Measurements from ENCODE around the gene POLN. TPM values are rescaled to one million over a fixed set of nuclear protein-coding genes. Genes with fewer than 3 reads are reported as not detected.
A peak's percentile ranks its signal among the peaks of the same experiment; 100 is the strongest.
"Not testable (repeated sequence)": the region's sequence is repeated elsewhere in the genome, so short reads cannot be mapped to it uniquely, and the experiment has no call there.

POLN gene
- total and polyA plus RNA-seq, 8 donors = 2.7 to 5.7 (median 3.9) TPM

DNA sequence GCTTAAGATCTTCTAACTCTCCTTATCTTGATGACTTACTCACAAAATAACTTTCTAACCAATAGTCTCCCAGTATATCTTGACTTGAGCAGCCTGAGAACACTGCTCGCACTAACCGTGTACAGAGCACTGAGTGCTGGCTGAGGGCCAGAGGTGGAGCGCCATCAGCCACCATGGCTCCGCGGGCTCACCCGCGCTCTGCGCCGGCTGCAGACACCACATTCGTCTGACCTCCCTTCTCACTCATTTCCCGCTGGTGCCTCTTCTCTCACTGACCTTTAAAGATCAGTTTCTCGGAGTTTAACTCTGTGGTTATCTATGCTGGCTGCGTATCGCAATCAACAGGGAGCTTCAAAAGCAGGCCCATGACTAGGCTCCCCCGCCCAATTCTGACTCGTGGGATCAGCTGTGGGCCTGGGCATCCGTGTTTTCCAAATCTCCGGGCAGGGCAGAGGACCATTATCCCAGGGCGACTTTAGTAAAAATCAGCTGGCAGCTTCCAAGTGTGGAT, 78.6 kb downstream of the POLN start:
- peak; percentile 31 for ATAC-seq
- intact Hi-C loops (cut with DNase I) = no loop called here
- no peaks in the 10 kb centered on the region for H3K36me3 ChIP-seq
- H3K9me3 ChIP-seq = no peaks in the 10 kb centered on the region
- H3K27ac ChIP-seq = no peak overlapping the region
- no peaks in the 10 kb centered on the region for H3K27me3 ChIP-seq
- TF ChIP-seq, protein P1, sequence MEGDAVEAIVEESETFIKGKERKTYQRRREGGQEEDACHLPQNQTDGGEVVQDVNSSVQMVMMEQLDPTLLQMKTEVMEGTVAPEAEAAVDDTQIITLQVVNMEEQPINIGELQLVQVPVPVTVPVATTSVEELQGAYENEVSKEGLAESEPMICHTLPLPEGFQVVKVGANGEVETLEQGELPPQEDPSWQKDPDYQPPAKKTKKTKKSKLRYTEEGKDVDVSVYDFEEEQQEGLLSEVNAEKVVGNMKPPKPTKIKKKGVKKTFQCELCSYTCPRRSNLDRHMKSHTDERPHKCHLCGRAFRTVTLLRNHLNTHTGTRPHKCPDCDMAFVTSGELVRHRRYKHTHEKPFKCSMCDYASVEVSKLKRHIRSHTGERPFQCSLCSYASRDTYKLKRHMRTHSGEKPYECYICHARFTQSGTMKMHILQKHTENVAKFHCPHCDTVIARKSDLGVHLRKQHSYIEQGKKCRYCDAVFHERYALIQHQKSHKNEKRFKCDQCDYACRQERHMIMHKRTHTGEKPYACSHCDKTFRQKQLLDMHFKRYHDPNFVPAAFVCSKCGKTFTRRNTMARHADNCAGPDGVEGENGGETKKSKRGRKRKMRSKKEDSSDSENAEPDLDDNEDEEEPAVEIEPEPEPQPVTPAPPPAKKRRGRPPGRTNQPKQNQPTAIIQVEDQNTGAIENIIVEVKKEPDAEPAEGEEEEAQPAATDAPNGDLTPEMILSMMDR (IDR thresholded peaks at IDR 0.05) = no peak
- no peak overlapping the region for H3K4me3 ChIP-seq
- H3K4me1 ChIP-seq = no peaks in the 10 kb centered on the region
- DNase-seq = peak in 1 of 4 donors; percentile 44

DNA sequence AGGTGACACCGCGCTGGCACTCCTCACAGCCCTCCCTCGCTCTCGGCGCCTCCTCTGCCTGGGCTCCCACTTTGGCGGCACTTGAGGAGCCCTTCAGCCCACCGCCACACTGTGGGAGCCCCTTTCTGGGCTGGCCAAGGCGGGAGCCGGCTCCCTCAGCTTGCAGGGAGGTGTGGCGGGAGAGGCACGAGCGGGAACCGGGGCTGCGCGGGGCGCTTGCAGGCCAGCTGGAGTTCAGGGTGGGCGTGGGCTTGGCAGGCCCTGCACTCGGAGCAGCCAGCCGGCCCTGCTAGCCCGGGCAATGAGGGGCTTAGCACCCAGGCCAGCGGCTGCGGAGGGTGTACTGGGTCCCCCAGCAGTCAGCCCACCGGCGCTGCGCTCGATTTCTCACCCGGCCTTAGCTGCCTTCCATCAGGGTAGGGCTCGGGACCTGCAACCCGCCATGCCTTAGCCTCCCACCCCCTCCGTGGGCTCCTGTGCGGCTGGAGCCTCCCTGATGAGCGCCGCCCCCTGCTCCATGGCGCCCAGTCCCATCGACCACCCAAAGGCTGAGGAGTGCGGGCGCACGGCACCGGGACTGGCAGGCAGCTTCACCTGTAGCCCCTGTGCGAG, 80.7 kb downstream of the POLN start:
- H3K9me3 ChIP-seq; ATAC-seq; H3K4me3 ChIP-seq; H3K27ac ChIP-seq; H3K27me3 ChIP-seq; intact Hi-C loops (cut with DNase I); H3K4me1 ChIP-seq; DNase-seq; H3K36me3 ChIP-seq: not testable (repeated sequence)

DNA sequence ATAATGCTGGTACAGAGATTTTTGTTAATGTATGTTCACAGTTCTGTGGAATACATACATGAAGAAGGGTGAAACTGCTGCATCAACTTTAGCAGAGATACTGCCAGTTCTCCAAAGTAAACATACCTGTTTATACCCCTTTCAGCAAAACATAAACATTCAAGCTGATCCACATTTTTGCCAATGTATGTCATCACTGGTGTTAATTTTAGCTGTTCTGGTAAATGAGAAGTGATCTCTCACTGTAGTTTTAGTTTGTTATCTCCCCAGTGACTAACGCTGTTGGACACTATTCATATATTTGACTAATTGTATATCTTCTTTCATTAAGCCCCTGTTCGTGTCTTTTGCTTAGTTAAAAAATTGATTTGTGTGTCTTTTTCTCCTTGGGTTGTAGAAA, 82.0 kb downstream of the POLN start:
- no peaks in the 10 kb centered on the region for H3K4me1 ChIP-seq
- H3K36me3 ChIP-seq = no peaks in the 10 kb centered on the region
- TF ChIP-seq, protein P1 (IDR thresholded peaks at IDR 0.05) = no peak
- no peak for ATAC-seq
- no peaks in the 10 kb centered on the region for H3K27me3 ChIP-seq
- DNase-seq = no peak
- intact Hi-C loops (cut with DNase I) = no loop called here
- no peak overlapping the region for H3K4me3 ChIP-seq
- no peak overlapping the region for H3K27ac ChIP-seq
- H3K9me3 ChIP-seq = no peaks in the 10 kb centered on the region

DNA sequence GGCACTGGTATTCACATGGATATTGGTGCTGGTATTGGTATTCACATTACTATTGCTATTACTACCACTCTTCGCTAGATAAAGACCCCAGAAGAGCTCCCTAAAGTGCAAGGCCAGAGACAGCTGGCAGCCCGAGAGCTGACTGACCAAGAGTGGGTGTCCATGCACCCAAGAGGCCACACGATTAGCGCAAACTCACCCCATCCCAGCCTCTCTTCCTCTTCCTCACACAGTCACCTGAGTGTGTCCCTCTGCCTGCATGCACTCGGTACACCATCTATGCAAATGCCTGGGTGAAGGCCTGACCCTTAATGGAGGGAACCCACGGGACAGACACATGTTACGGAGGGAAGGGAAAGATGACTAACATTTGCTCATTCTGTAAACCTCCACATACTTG, 86.7 kb downstream of the POLN start:
- DNase-seq = no peak
- ATAC-seq = no peak
- intact Hi-C loops (cut with DNase I) = no loop called here
- Histone ChIP-seq H3K4me3 (no peak overlapping the region), H3K27me3 (no peaks in the 10 kb centered on the region), H3K9me3 (peaks cover 0 to 9% of the 10 kb centered on the region in 2 donors), H3K4me1 (no peaks in the 10 kb centered on the region), H3K36me3 (no peaks in the 10 kb centered on the region), H3K27ac (no peak overlapping the region)
- TF ChIP-seq, protein P1 (IDR thresholded peaks at IDR 0.05) = no peak

DNA sequence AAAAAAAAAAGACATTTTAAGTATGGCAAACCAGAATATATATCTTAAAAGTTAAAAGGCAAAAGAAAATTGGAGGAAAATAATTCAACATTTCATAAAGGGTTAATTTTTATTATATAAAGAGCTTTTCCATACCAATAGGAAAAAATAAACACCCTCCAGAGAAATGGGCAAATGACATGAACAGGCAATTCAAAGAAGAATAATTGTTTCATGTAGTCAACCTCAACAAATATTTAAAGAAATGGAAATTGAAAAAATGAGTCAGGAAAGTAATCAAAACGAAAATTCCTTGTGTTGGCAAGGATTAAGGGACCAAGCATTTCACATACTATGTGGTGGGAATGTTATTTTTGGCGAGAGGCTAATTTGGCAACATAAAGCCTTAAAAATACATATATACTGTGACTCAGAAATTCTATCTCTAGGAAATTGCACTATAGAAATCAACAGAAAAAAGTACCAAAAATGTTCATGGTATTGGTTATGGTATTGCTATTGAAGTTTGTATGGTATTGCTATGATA, 87.6 kb downstream of the POLN start:
- Histone ChIP-seq H3K27ac (no peak overlapping the region), H3K36me3 (no peaks in the 10 kb centered on the region), H3K4me1 (no peaks in the 10 kb centered on the region), H3K27me3 (no peaks in the 10 kb centered on the region), H3K9me3 (peaks cover 0 to 9% of the 10 kb centered on the region in 2 donors), H3K4me3 (no peak overlapping the region)
- no peak for ATAC-seq
- TF ChIP-seq, protein P1 (IDR thresholded peaks at IDR 0.05) = no peak
- no peak for DNase-seq
- intact Hi-C loops (cut with DNase I) = no loop called here

Data from left lung (tissue), 10 donors.